A549 (cell line): ENCODE measurements around the gene UBAP1L.

Experiments
- CBX8 ChIP-seq: fragments of 200-600 bp; sonication (generic); IDR thresholded peaks from 2 replicates; pipeline ENCODE4 v1.6.1; 2016
- CEBPB ChIP-seq, 2 experiments: fragments of >200 bp in 1 of 2; sonication (Bioruptor Twin) in 1 of 2; formaldehyde crosslinking in 1 of 2; IDR thresholded peaks; 2 replicates each; pipeline ENCODE4 v1.6.1; 2012 to 2016
- MAFK ChIP-seq: fragments of 450-650 bp; IDR thresholded peaks from 2 replicates; pipeline ENCODE4 v1.6.1; 2014; ENCODE audit not compliant: partially characterized antibody
- POLR2A ChIP-seq: IDR thresholded peaks from 2 replicates; pipeline ENCODE4 v1.6.1; 2012; ENCODE audit warnings: mild to moderate bottlenecking, low read length
- RARB ChIP-seq: fragments of 250-450 bp; sonication (Bioruptor Pico); IDR thresholded peaks from 2 replicates; pipeline ENCODE4 v1.8.0; 2021; ENCODE audit warnings: mild to moderate bottlenecking, moderate library complexity
- RCOR1 ChIP-seq: fragments of 150-350 bp; IDR thresholded peaks from 2 replicates; pipeline ENCODE4 v1.6.1; 2014; ENCODE audit warnings: antibody characterized with exemption, low read length, low read depth
- TF ChIP-seq, protein P1 (sequence below): fragments of 200-600 bp; sonication (generic); IDR thresholded peaks from 2 replicates; pipeline ENCODE4 v1.6.1; 2016; ENCODE audit warnings: antibody characterized with exemption, mild to moderate bottlenecking, moderate library complexity
- TF ChIP-seq, protein P2 (sequence below): fragments of >200 bp; sonication (Bioruptor Twin); formaldehyde crosslinking; IDR thresholded peaks from 3 replicates; pipeline ENCODE4 v1.5.1; 2016
- TF ChIP-seq, protein P3 (sequence below): fragments of 450-650 bp; IDR thresholded peaks from 2 replicates; pipeline ENCODE4 v1.6.1; 2014; ENCODE audit warnings: antibody characterized with exemption
- TF ChIP-seq, protein P4 (sequence below): IDR thresholded peaks from 2 replicates; pipeline ENCODE4 v1.6.1; 2012

DNA sequence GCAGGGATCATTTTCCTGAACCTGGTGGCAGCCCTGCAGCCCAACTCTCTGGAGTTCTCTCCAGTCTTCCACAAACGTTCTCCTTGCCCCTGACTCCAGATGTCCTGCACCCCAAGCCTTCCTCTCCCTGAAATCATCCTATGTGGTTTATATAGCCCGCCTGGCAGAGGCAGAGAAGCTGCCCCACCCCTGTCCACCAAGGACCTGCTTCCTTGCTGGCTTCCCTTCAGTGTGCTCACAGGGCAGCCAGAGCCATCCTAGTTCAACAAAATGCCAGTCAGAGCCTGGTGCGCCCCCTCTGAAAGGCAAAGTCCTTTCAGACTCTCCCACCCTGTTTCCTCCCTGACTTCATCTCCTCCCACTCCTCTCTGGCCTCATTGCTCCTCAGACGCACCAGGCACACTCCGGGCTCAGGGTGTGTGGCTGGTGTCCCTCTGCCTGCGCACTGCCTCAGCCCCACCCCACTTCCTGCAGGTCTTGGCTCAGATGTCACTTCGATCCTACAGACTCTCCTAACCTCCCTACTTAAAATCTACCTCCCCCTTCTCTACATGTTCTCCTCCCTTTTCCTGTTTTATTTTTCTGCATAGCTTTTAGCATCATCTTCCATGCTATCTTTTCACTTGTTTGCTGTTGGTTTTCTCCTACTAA lies 32.6 kb downstream of the UBAP1L start:
- TF ChIP-seq, protein P1, sequence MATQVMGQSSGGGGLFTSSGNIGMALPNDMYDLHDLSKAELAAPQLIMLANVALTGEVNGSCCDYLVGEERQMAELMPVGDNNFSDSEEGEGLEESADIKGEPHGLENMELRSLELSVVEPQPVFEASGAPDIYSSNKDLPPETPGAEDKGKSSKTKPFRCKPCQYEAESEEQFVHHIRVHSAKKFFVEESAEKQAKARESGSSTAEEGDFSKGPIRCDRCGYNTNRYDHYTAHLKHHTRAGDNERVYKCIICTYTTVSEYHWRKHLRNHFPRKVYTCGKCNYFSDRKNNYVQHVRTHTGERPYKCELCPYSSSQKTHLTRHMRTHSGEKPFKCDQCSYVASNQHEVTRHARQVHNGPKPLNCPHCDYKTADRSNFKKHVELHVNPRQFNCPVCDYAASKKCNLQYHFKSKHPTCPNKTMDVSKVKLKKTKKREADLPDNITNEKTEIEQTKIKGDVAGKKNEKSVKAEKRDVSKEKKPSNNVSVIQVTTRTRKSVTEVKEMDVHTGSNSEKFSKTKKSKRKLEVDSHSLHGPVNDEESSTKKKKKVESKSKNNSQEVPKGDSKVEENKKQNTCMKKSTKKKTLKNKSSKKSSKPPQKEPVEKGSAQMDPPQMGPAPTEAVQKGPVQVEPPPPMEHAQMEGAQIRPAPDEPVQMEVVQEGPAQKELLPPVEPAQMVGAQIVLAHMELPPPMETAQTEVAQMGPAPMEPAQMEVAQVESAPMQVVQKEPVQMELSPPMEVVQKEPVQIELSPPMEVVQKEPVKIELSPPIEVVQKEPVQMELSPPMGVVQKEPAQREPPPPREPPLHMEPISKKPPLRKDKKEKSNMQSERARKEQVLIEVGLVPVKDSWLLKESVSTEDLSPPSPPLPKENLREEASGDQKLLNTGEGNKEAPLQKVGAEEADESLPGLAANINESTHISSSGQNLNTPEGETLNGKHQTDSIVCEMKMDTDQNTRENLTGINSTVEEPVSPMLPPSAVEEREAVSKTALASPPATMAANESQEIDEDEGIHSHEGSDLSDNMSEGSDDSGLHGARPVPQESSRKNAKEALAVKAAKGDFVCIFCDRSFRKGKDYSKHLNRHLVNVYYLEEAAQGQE, result no peak
- TF ChIP-seq, protein P2, sequence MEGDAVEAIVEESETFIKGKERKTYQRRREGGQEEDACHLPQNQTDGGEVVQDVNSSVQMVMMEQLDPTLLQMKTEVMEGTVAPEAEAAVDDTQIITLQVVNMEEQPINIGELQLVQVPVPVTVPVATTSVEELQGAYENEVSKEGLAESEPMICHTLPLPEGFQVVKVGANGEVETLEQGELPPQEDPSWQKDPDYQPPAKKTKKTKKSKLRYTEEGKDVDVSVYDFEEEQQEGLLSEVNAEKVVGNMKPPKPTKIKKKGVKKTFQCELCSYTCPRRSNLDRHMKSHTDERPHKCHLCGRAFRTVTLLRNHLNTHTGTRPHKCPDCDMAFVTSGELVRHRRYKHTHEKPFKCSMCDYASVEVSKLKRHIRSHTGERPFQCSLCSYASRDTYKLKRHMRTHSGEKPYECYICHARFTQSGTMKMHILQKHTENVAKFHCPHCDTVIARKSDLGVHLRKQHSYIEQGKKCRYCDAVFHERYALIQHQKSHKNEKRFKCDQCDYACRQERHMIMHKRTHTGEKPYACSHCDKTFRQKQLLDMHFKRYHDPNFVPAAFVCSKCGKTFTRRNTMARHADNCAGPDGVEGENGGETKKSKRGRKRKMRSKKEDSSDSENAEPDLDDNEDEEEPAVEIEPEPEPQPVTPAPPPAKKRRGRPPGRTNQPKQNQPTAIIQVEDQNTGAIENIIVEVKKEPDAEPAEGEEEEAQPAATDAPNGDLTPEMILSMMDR, result no peak
- TF ChIP-seq MAFK (no peak), CBX8 (no peak), POLR2A (no peak), RARB (CRISPR knock-in tag) (no peak), CEBPB (IDR thresholded peaks at IDR 0.05) (no peak), RCOR1 (no peak)
- TF ChIP-seq, protein P3, sequence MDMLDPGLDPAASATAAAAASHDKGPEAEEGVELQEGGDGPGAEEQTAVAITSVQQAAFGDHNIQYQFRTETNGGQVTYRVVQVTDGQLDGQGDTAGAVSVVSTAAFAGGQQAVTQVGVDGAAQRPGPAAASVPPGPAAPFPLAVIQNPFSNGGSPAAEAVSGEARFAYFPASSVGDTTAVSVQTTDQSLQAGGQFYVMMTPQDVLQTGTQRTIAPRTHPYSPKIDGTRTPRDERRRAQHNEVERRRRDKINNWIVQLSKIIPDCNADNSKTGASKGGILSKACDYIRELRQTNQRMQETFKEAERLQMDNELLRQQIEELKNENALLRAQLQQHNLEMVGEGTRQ, result no peak
- TF ChIP-seq, protein P4, sequence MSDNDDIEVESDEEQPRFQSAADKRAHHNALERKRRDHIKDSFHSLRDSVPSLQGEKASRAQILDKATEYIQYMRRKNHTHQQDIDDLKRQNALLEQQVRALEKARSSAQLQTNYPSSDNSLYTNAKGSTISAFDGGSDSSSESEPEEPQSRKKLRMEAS, result no peak
